GM19397 (cell line): ENCODE measurements around the gene PLEKHH3.

Experiments
- ATAC-seq: cut with Tn5 transposase; IDR thresholded peaks from one replicate; pipeline ENCODE4 v1.9.1; 2021; ENCODE audit warnings: mild to moderate bottlenecking, moderate library complexity; ENCODE audit not compliant: unreplicated experiment

Gene PLEKHH3

GRCh38 chr17:42676424-42677011 is at the start of gene PLEKHH3:
Gene PLEKHH3, minus strand, starts transcription at chr17:42676994. Its CDS starts 431 bp downstream, at chr17:42676563.
- ATAC-seq = no peak

- ATAC-seq = no peak
Observed at GRCh38 chr17:42725143-42725542, 48.3 kb upstream of the PLEKHH3 start.

GRCh38 chr17:42723636-42724035 is 46.8 kb upstream of the PLEKHH3 start:
- ATAC-seq = no peak

- ATAC-seq = no peak
Observed at GRCh38 chr17:42720996-42721583, 44.3 kb upstream of the PLEKHH3 start.

- ATAC-seq = no peak
Observed at GRCh38 chr17:42709561-42709960, 32.8 kb upstream of the PLEKHH3 start.

GRCh38 chr17:42708588-42708987 is 31.8 kb upstream of the PLEKHH3 start:
- ATAC-seq = no peak

GRCh38 chr17:42706732-42707131 is 29.9 kb upstream of the PLEKHH3 start:
- ATAC-seq = no peak

GRCh38 chr17:42704837-42705494 is 28.2 kb upstream of the PLEKHH3 start:
- no peak for ATAC-seq

- no peak for ATAC-seq
Observed at GRCh38 chr17:42704490-42704836, 27.7 kb upstream of the PLEKHH3 start.

- no peak for ATAC-seq
Observed at GRCh38 chr17:42702446-42702845, 25.7 kb upstream of the PLEKHH3 start.

GRCh38 chr17:42700586-42701289 is 23.9 kb upstream of the PLEKHH3 start:
- no peak for ATAC-seq

GRCh38 chr17:42699415-42699740 is 22.6 kb upstream of the PLEKHH3 start:
- no peak for ATAC-seq

- no peak for ATAC-seq
Observed at GRCh38 chr17:42698736-42699414, 22.1 kb upstream of the PLEKHH3 start.

GRCh38 chr17:42697108-42697811 is 20.5 kb upstream of the PLEKHH3 start:
- no peak for ATAC-seq

GRCh38 chr17:42695500-42695899 is 18.7 kb upstream of the PLEKHH3 start:
- no peak for ATAC-seq

- ATAC-seq = no peak
Observed at GRCh38 chr17:42694524-42694923, 17.7 kb upstream of the PLEKHH3 start.

- ATAC-seq = no peak
Observed at GRCh38 chr17:42692489-42692888, 15.7 kb upstream of the PLEKHH3 start.

- no peak for ATAC-seq
Observed at GRCh38 chr17:42691021-42691545, 14.3 kb upstream of the PLEKHH3 start.

GRCh38 chr17:42690596-42690995 is 13.8 kb upstream of the PLEKHH3 start:
- ATAC-seq = no peak

- ATAC-seq = no peak
Observed at GRCh38 chr17:42687707-42688320, 11.0 kb upstream of the PLEKHH3 start.
